ENCODE results near the gene HMGB2.

- TF ChIP-seq EZH2 (IDR thresholded peaks at IDR 0.05; ENCODE audit: borderline replicate concordance, low read length) (no peak), CTCF (IDR thresholded peaks at IDR 0.05; ENCODE audit: low read length) (no peak)
Measured at GRCh38 chr4:173381610-173382009, 47.5 kb upstream of the HMGB2 start.

Measured in OCI-LY1 (cell line).